K562 (cell line): ENCODE data around the gene MAP2K6. TPM values are rescaled to one million over a fixed set of nuclear protein-coding genes. Genes with fewer than 3 reads are reported as not detected.

Source experiments
- ATAC-seq: fragments of 200-7000 bp; cut with Tn5 transposase; 3 replicates; pipeline ENCODE4 v1.9.1; 2020; ENCODE audit warnings: moderate library complexity
- BruUV-seq: library from RNA; stranded (reverse); fragments of 400-500 nt; replicated peaks from 2 replicates; lab custom pipeline; 2021; lab: Mats Ljungman, UMichigan
- CTCF ChIA-PET: fragments of 300-600 bp; formaldehyde crosslinking; extraction: SDS; loops from one replicate; lab custom pipeline; 2021; ENCODE audit warnings: low intra/inter-chr PET ratio; lab: Yijun Ruan, JAX
- POLR2A ChIA-PET: fragments of 300-600, 350-650 bp; sonication (Branson Sonifier 250); formaldehyde crosslinking; extraction: SDS; loops from one replicate; lab custom pipeline; 2021; ENCODE audit warnings: antibody characterized with exemption, inconsistent platforms; lab: Yijun Ruan, JAX
- DNase-seq, 4 experiments: peaks; one replicate each; pipeline versions ENCODE4 v3.0.0 to v3.0.0-alpha.2; 2011 to 2018; ENCODE audit warnings: low spot score in 3 of 4, mixed read lengths in 3 of 4; ENCODE audit errors: extremely low read depth in 1 of 4
- FAIRE-seq: peaks from 2 replicates; lab custom pipeline; 2011; peaks lifted over from hg19 to GRCh38; lab: Jason Lieb, UNC
- H2AFZ ChIP-seq: 2 replicates; pipeline ENCODE4 v1.6.0; 2011; ENCODE audit warnings: low read depth, low read length, control low read depth, inconsistent platforms
- H3K27ac ChIP-seq: fragments of 200-600 bp; 3 replicates; pipeline ENCODE4 v1.8.0; 2011; ENCODE audit warnings: low read depth, mild to moderate bottlenecking, control low read depth, inconsistent platforms, low read length, moderate library complexity, mixed read lengths; ENCODE audit errors: extremely low read depth
- H3K27me3 ChIP-seq, 2 experiments: fragments of 300-600 bp in 1 of 2; 2 replicates in 1 of 2; 3 replicates in 1 of 2; pipeline versions ENCODE4 v1.6.0 to v1.8.0; 2011; ENCODE audit warnings: inconsistent platforms in 2 of 2, low read length in 2 of 2, mild to moderate bottlenecking in 1 of 2, mixed read lengths in 1 of 2, moderate library complexity in 1 of 2; ENCODE audit not compliant: control insufficient read depth in 2 of 2, insufficient read depth in 2 of 2
- H3K36me3 ChIP-seq: fragments of 300-600 bp; 3 replicates; pipeline ENCODE4 v1.8.0; 2011; ENCODE audit warnings: mild to moderate bottlenecking, low read length, inconsistent platforms; ENCODE audit not compliant: control insufficient read depth, insufficient read depth
- H3K4me1 ChIP-seq, 2 experiments: fragments of 200-600 bp in 1 of 2; replicated peaks in 1 of 2; 2 replicates in 1 of 2; 3 replicates in 1 of 2; pipeline versions ENCODE4 v1.5.1 to v1.8.0; 2011; ENCODE audit warnings: inconsistent platforms in 2 of 2, low read length in 2 of 2, mild to moderate bottlenecking in 1 of 2, mixed read lengths in 1 of 2, moderate library complexity in 1 of 2; ENCODE audit not compliant: control insufficient read depth in 2 of 2, insufficient read depth in 2 of 2
- H3K4me2 ChIP-seq: 2 replicates; pipeline ENCODE4 v1.6.1; 2011; ENCODE audit warnings: low read length, control low read depth, inconsistent platforms, mixed read lengths; ENCODE audit not compliant: insufficient read depth
- H3K4me3 ChIP-seq: fragments of 200-600 bp; sonication (generic), shearing (Covaris generic); 2 replicates; pipeline ENCODE4 v1.5.1; 2016; ENCODE audit warnings: control low read depth, inconsistent platforms
- H3K79me2 ChIP-seq: fragments of 200-600 bp; 3 replicates; pipeline ENCODE4 v1.8.0; 2011; ENCODE audit warnings: low read length, inconsistent platforms; ENCODE audit not compliant: control insufficient read depth, insufficient read depth
- H3K9ac ChIP-seq, 2 experiments: 2 replicates each; pipeline versions ENCODE4 v1.6.0 to v1.6.1; 2011; ENCODE audit warnings: low read depth in 2 of 2, low read length in 2 of 2, control low read depth in 1 of 2, inconsistent platforms in 1 of 2, mild to moderate bottlenecking in 1 of 2, mixed read lengths in 1 of 2; ENCODE audit not compliant: insufficient read depth in 1 of 2
- H3K9me1 ChIP-seq: one replicate; pipeline ENCODE4 v1.6.0; 2011; ENCODE audit warnings: inconsistent platforms, mild to moderate bottlenecking, low read length, moderate library complexity; ENCODE audit not compliant: control insufficient read depth, insufficient read depth
- H3K9me3 ChIP-seq: replicated peaks from 2 replicates; pipeline ENCODE4 v1.5.1; 2011; ENCODE audit warnings: low read depth, low read length, inconsistent platforms; ENCODE audit not compliant: control insufficient read depth, insufficient read depth
- H4K20me1 ChIP-seq: replicated peaks from 2 replicates; pipeline ENCODE4 v1.6.1; 2011; ENCODE audit warnings: low read length, inconsistent platforms, mixed read lengths; ENCODE audit not compliant: control insufficient read depth, insufficient read depth
- EHMT2 ChIP-seq: fragments of 450-650 bp; IDR thresholded peaks from 2 replicates; pipeline ENCODE4 v1.6.1; 2018; ENCODE audit warnings: antibody characterized with exemption
- PBX2 ChIP-seq, 2 experiments: IDR thresholded peaks in 1 of 2; conservative IDR thresholded peaks in 1 of 2; 2 replicates each; pipeline ENCODE4 v1.6.1; 2016; ENCODE audit warnings: low read depth in 2 of 2, mild to moderate bottlenecking in 1 of 2, missing compliant biosample characterization in 1 of 2, missing genetic modification characterization in 1 of 2, moderate library complexity in 1 of 2
- SIN3A ChIP-seq, 2 experiments: fragments of 150-350 bp in 1 of 2; IDR thresholded peaks; 2 replicates each; pipeline ENCODE4 v1.6.1; 2011 to 2016; ENCODE audit warnings: borderline replicate concordance in 2 of 2, low read depth in 2 of 2, low read length in 2 of 2, mild to moderate bottlenecking in 2 of 2, moderate library complexity in 2 of 2; ENCODE audit not compliant: control insufficient read depth in 1 of 2
- XRCC3 ChIP-seq: fragments of 450-650 bp; IDR thresholded peaks from 2 replicates; pipeline ENCODE4 v1.6.1; 2017; ENCODE audit warnings: mild to moderate bottlenecking, moderate library complexity
- ZZZ3 ChIP-seq: fragments of 450-650 bp; IDR thresholded peaks from 2 replicates; pipeline ENCODE4 v1.6.1; 2016; ENCODE audit warnings: antibody characterized with exemption, mild to moderate bottlenecking, moderate library complexity
- WGBS: fragments of 100-300 bp; shearing (Covaris generic); methylation state at CpG from one replicate; pipeline ENCODE4 v1.1.6; 2016; ENCODE audit warnings: low coverage, mixed read lengths; ENCODE audit not compliant: insufficient coverage; ENCODE audit errors: missing lambda C conversion rate; 5-methylcytosine and 5-hydroxymethylcytosine counted together
- in situ Hi-C: fragments of 300-500 bp; cut with MboI; formaldehyde crosslinking; loops from 4 replicates; pipeline ENCODE4 v1.15.0; 2018; ENCODE audit warnings: inconsistent platforms, mixed read lengths
- intact Hi-C: fragments of 100-400 bp; cut with micrococcal nuclease; formaldehyde crosslinking; loops from 2 replicates; pipeline ENCODE4 v1.14.2; 2022
- polyA plus RNA-seq, 8 experiments: library from polyadenylated mRNA; depleted of rRNA in 4 of 8; stranded (reverse) in 5 of 8; unstranded in 3 of 8; fragments of >200 nt; fragmentation: Nextera tagmentation in 2 of 8; fragmentation: Illumina TruSeq in 1 of 8; extraction: Ambion mirVana in 2 of 8; extraction: Trizol in 1 of 8; gene quantifications; 2 replicates each; pipeline versions ENCODE4 v1.2.1 to v1.2.3, GENCODE V29; 2011 to 2014; ENCODE audit warnings: inconsistent platforms in 1 of 8, missing spikeins in 1 of 8
- total RNA-seq, 7 experiments: library from RNA; depleted of rRNA in 6 of 7; stranded (reverse); fragments of >200 nt in 6 of 7; fragmentation: Illumina TruSeq in 2 of 7; extraction: Trizol in 2 of 7; gene quantifications; 2 replicates each; pipeline versions ENCODE4 v1.2.1 to v1.2.3, GENCODE V29; 2011 to 2021; ENCODE audit warnings: low replicate concordance in 1 of 7

The MAP2K6 gene
- total and polyA plus RNA-seq, 9 of the 15 experiments (the other 6 are each of a cell fraction or from before 2014, with no cell fraction given), result 0.07 to 0.13 TPM; not detected in 7

- Histone ChIP-seq H3K9me3 (no peaks in the 10 kb centered on the region), H4K20me1 (no peaks in the 10 kb centered on the region), H3K9ac (no peak overlapping the region), H3K27ac (no peak overlapping the region), H3K79me2 (no peaks in the 10 kb centered on the region), H3K36me3 (no peaks in the 10 kb centered on the region), H3K4me1 (no peaks in the 10 kb centered on the region), H3K9me1 (no peaks in the 10 kb centered on the region), H2AFZ (no peak overlapping the region), H3K4me2 (no peak overlapping the region), H3K27me3 (peaks cover 3 to 5% of the 10 kb centered on the region in 2 experiments; a peak in 2 of 5 replicates), H3K4me3 (no peak overlapping the region)
- in situ Hi-C loops (no loop called here), intact Hi-C loops (no loop called here)
- no peak for ATAC-seq
- DNase-seq, result no peak
- FAIRE-seq, result no peak
- 1% methylated on average over 6 of the region's 6 CpGs for WGBS
- no TSS peak for BruUV-seq
- ChIA-PET POLR2A (interaction anchor here (0.5 kb wide), 1 partner anchor 102 kb away, joined by 4 read pairs; no protein-coding TSS in a partner anchor), CTCF (no interaction called here)
- TF ChIP-seq ZZZ3 (no peak), SIN3A (IDR thresholded peaks at IDR 0.05; ENCODE audit: borderline replicate concordance in 2 of 2, control insufficient read depth in 1 of 2, low read depth in 2 of 2, low read length in 2 of 2) (no peak), PBX2 (CRISPR knock-in tag; IDR thresholded peaks at IDR 0.05; ENCODE audit: low read depth) (no peak), PBX2 (tag; conservative IDR thresholded peaks at IDR 0.05; ENCODE audit: low read depth) (no peak), EHMT2 (no peak), XRCC3 (no peak)
These were observed 62.9 kb downstream of the MAP2K6 start for GRCh38 chr17:69477204-69477902.
